Small intestine (tissue), 7 donors: ENCODE data around the gene GALNT9. TPM values are rescaled to one million over a fixed set of nuclear protein-coding genes. Genes with fewer than 3 reads are reported as not detected.

Source experiments
- DNase-seq, 2 donors: peaks; one replicate each; pipeline versions ENCODE4 v3.0.0 to v3.0.0-alpha.2; 2013
- FAIRE-seq: peaks from 2 replicates; lab custom pipeline; 2012; peaks lifted over from hg19 to GRCh38; lab: Jason Lieb, UNC
- H3K27ac ChIP-seq, 3 donors: one replicate each; pipeline ENCODE4 v1.5.1; 2013; ENCODE audit warnings: low read length in 2 of 3, mild to moderate bottlenecking in 2 of 3, control low read depth in 1 of 3, inconsistent platforms in 1 of 3, low read depth in 1 of 3, moderate library complexity in 1 of 3
- H3K27me3 ChIP-seq, 3 donors: one replicate each; pipeline ENCODE4 v1.6.1; 2013; ENCODE audit warnings: low read length in 3 of 3, inconsistent platforms in 1 of 3; ENCODE audit not compliant: control insufficient read depth in 3 of 3, insufficient read depth in 3 of 3
- H3K36me3 ChIP-seq, 3 donors: one replicate each; pipeline ENCODE4 v1.6.1; 2013; ENCODE audit warnings: low read length in 3 of 3, inconsistent platforms in 1 of 3, low read depth in 1 of 3, mild to moderate bottlenecking in 1 of 3, moderate library complexity in 1 of 3; ENCODE audit not compliant: control insufficient read depth in 3 of 3, insufficient read depth in 2 of 3
- H3K4me1 ChIP-seq, 3 donors: one replicate each; pipeline ENCODE4 v1.6.1; 2013; ENCODE audit warnings: low read length in 2 of 3, inconsistent platforms in 1 of 3, low read depth in 1 of 3, mild to moderate bottlenecking in 1 of 3, moderate library complexity in 1 of 3; ENCODE audit not compliant: control insufficient read depth in 3 of 3, insufficient read depth in 2 of 3
- H3K4me3 ChIP-seq, 3 donors: one replicate each; pipeline ENCODE4 v1.5.1; 2013; ENCODE audit warnings: low read length in 3 of 3, control low read depth in 1 of 3, inconsistent platforms in 1 of 3, low read depth in 1 of 3, mild to moderate bottlenecking in 1 of 3, moderate library complexity in 1 of 3
- H3K9me3 ChIP-seq, 2 donors: one replicate each; pipeline ENCODE4 v1.6.1; 2013; ENCODE audit warnings: low read depth in 1 of 2, low read length in 1 of 2; ENCODE audit not compliant: control insufficient read depth in 2 of 2, insufficient read depth in 1 of 2
- WGBS, 3 donors: extraction: QIAGEN DNeasy Blood & Tissue Kit; methylation state at CpG; one replicate each; pipeline ENCODE4 v1.1.7; 2013; 5-methylcytosine and 5-hydroxymethylcytosine counted together
- polyA plus RNA-seq, 4 donors: library from polyadenylated mRNA; stranded (reverse) in 3 of 4; unstranded in 1 of 4; fragments of 200-250 nt in 3 of 4; fragments of 120-200 nt in 1 of 4; gene quantifications; one replicate each; pipeline versions ENCODE4 v1.2.1 to v1.2.3, GENCODE V29; 2013
- donor health status: healthy with polysubstance abuse.
- donor health status: control.
- donor health status: control.
- donor health status: Bipolar disorder and iron deficiency.
- donor health status: healthy.

GALNT9 gene
- polyA plus RNA-seq, 4 donors: 0.79 to 2.6 TPM; not detected in 2

GRCh38 chr12:132355742-132356681 lies 26.6 kb upstream of the GALNT9 start:
- DNase-seq (no peak), FAIRE-seq (no peak)
- H3K27me3 ChIP-seq: peaks cover 0 to 3% (median 0%) of the 10 kb centered on the region in 3 donors
- H3K27ac ChIP-seq: no peak overlapping the region
- H3K4me3 ChIP-seq: no peak overlapping the region
- no peaks in the 10 kb centered on the region for H3K36me3 ChIP-seq
- 83 to 85% (median 84%) methylated on average over 31 of the region's 31 CpGs for WGBS, 3 donors
- H3K4me1 ChIP-seq: no peaks in the 10 kb centered on the region
- H3K9me3 ChIP-seq: peaks cover 0 to 9% of the 10 kb centered on the region in 2 donors

- WGBS, 3 donors: 86 to 90% (median 87%) methylated on average over 34 of the region's 34 CpGs
- Histone ChIP-seq H3K9me3 (peaks cover 0 to 9% of the 10 kb centered on the region in 2 donors), H3K4me1 (no peaks in the 10 kb centered on the region), H3K27me3 (peaks cover 0 to 3% (median 0%) of the 10 kb centered on the region in 3 donors), H3K4me3 (no peak overlapping the region), H3K36me3 (no peaks in the 10 kb centered on the region), H3K27ac (no peak overlapping the region)
- FAIRE-seq: no peak
- DNase-seq: no peak
Observed at GRCh38 chr12:132354982-132355680, 25.7 kb upstream of the GALNT9 start.

- H3K27ac ChIP-seq: no peak overlapping the region
- no peak overlapping the region for H3K4me3 ChIP-seq
- H3K27me3 ChIP-seq: peaks cover 0 to 3% (median 0%) of the 10 kb centered on the region in 3 donors
- H3K4me1 ChIP-seq: no peaks in the 10 kb centered on the region
- peaks cover 0 to 7% of the 10 kb centered on the region in 2 donors for H3K9me3 ChIP-seq
- 77 to 81% (median 79%) methylated on average over 42 to 43 of the region's 43 CpGs for WGBS, 3 donors
- FAIRE-seq (no peak), DNase-seq (no peak)
- no peaks in the 10 kb centered on the region for H3K36me3 ChIP-seq
Observed at GRCh38 chr12:132354211-132354981, 25.0 kb upstream of the GALNT9 start.

GRCh38 chr12:132353811-132354210 lies 24.4 kb upstream of the GALNT9 start:
- Histone ChIP-seq H3K4me1 (no peaks in the 10 kb centered on the region), H3K9me3 (peaks cover 0 to 6% of the 10 kb centered on the region in 2 donors), H3K36me3 (no peaks in the 10 kb centered on the region), H3K27ac (no peak overlapping the region), H3K27me3 (peaks cover 0 to 3% (median 0%) of the 10 kb centered on the region in 3 donors), H3K4me3 (no peak overlapping the region)
- DNase-seq (no peak), FAIRE-seq (no peak)
- WGBS, 3 donors: 78 to 81% (median 78%) methylated on average over 15 of the region's 15 CpGs

- Histone ChIP-seq H3K27me3 (peaks cover 0 to 3% (median 0%) of the 10 kb centered on the region in 3 donors), H3K9me3 (no peaks in the 10 kb centered on the region), H3K27ac (no peak overlapping the region), H3K4me3 (no peak overlapping the region), H3K4me1 (no peaks in the 10 kb centered on the region), H3K36me3 (no peaks in the 10 kb centered on the region)
- WGBS, 3 donors: 66 to 70% (median 67%) methylated on average over 35 to 42 of the region's 42 CpGs
- DNase-seq: no peak
- FAIRE-seq: no peak
Observed at GRCh38 chr12:132352896-132353800, 23.8 kb upstream of the GALNT9 start.

GRCh38 chr12:132351751-132352495 lies 22.5 kb upstream of the GALNT9 start:
- 77 to 82% (median 80%) methylated on average over 24 of the region's 24 CpGs for WGBS, 3 donors
- FAIRE-seq: no peak

GRCh38 chr12:132349501-132350131 lies 20.2 kb upstream of the GALNT9 start:
- Histone ChIP-seq H3K36me3 (no peaks in the 10 kb centered on the region), H3K4me3 (no peak overlapping the region), H3K4me1 (no peaks in the 10 kb centered on the region), H3K27me3 (peaks cover 0 to 8% (median 0%) of the 10 kb centered on the region in 3 donors), H3K9me3 (no peaks in the 10 kb centered on the region), H3K27ac (no peak overlapping the region)
- 73 to 80% (median 79%) methylated on average over 1 of the region's 1 CpG for WGBS, 3 donors
- no peak for FAIRE-seq
- no peak for DNase-seq

More at GRCh38 chr12:132351751-132352495, 22.5 kb upstream of the GALNT9 start:
- H3K27ac ChIP-seq: no peak overlapping the region
- no peaks in the 10 kb centered on the region for H3K36me3 ChIP-seq
- no peaks in the 10 kb centered on the region for H3K9me3 ChIP-seq
- peaks cover 0 to 3% (median 0%) of the 10 kb centered on the region in 3 donors for H3K27me3 ChIP-seq
- H3K4me1 ChIP-seq: no peaks in the 10 kb centered on the region
- H3K4me3 ChIP-seq: no peak overlapping the region
- DNase-seq: no peak
